ENCODE results near the gene MCF2L2.

- TF ChIP-seq CTCF (IDR thresholded peaks at IDR 0.05) (no peak), EP300 (IDR thresholded peaks at IDR 0.05) (no peak)
Observed at GRCh38 chr3:183388213-183388895, 40.1 kb downstream of the MCF2L2 start.
